Activated CD8-positive, alpha-beta T cell treated with anti-CD3 and anti-CD28 coated beads for 36 hours (primary cell): Measurements from ENCODE around the gene BCL2. TPM values are rescaled to one million over a fixed set of nuclear protein-coding genes. Genes with fewer than 3 reads are reported as not detected.

Source experiments
- ATAC-seq: fragments of 200-7000 bp; cut with Tn5 transposase; one replicate; pipeline ENCODE4 v1.10.0; 2021; ENCODE audit warnings: mild to moderate bottlenecking, moderate library complexity
- CTCF ChIA-PET: fragments of 350-600 bp; sonication (Branson Sonifier 250); formaldehyde crosslinking; loops from one replicate; lab custom pipeline; 2021; ENCODE audit warnings: antibody characterized with exemption; lab: Charles Lee
- POLR2A ChIA-PET: fragments of 350-600 bp; sonication (Branson Sonifier 250); formaldehyde crosslinking; loops from one replicate; lab custom pipeline; 2021; ENCODE audit warnings: antibody characterized with exemption; lab: Charles Lee
- DNase-seq: peaks from one replicate; pipeline ENCODE4 v3.0.0-alpha.2; 2020
- H3K27ac Mint-ChIP-seq: one replicate; pipeline ENCODE4 v1.8.0; 2021; ENCODE audit warnings: mild to moderate bottlenecking, mixed read lengths
- H3K27me3 Mint-ChIP-seq: one replicate; pipeline ENCODE4 v1.8.0; 2021; ENCODE audit warnings: mixed read lengths
- H3K36me3 Mint-ChIP-seq: one replicate; pipeline ENCODE4 v1.8.0; 2021; ENCODE audit warnings: low read depth, mixed read lengths
- H3K4me1 Mint-ChIP-seq: one replicate; pipeline ENCODE4 v1.8.0; 2021; ENCODE audit warnings: low read depth, mixed read lengths
- H3K4me3 Mint-ChIP-seq: one replicate; pipeline ENCODE4 v1.8.0; 2021; ENCODE audit warnings: mild to moderate bottlenecking, moderate library complexity, mixed read lengths
- H3K9me3 Mint-ChIP-seq: one replicate; pipeline ENCODE4 v1.8.0; 2021; ENCODE audit warnings: mixed read lengths
- CTCF ChIP-seq: fragments of 200-600 bp; IDR thresholded peaks from one replicate; pipeline ENCODE4 v1.8.0; 2022; ENCODE audit warnings: antibody characterized with exemption, mild to moderate bottlenecking
- intact Hi-C: fragments of 100-400 bp; cut with micrococcal nuclease; formaldehyde crosslinking; loops from one replicate; pipeline ENCODE4 v1.10.0; 2022
- total RNA-seq, 2 experiments: library from RNA; stranded (reverse); gene quantifications; one replicate each; pipeline ENCODE4 v1.2.3, GENCODE V29; 2021

The BCL2 gene
- total RNA-seq, 2 experiments from 2014 or later, result 104 to 107 TPM

DNA sequence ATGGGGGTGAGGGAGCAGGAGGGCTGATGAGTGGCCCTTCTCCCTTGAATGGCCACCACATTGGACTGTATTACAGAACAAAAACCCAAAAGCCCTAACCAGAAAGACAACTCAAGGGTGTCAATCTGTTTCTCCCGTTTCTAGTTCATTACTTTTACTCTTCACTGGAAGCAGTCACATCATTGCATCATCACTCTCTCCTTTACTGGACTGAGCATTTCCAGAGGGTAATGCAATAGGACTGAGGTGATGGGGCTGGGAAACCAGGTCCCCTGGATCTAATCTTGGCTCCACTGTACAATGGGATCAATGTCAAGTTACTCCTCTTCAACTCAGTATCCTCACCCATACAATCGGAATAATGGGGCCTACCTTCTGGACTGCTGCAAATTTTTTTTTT is 56.1 kb downstream of the BCL2 start:
- DNase-seq (no peak), ATAC-seq (no peak)
- intact Hi-C loops, result no loop called here
- ChIA-PET CTCF (no interaction called here), POLR2A (no interaction called here)
- peaks cover 80% of the 10 kb centered on the region for H3K4me1 Mint-ChIP-seq
- no peak overlapping the region for H3K27ac Mint-ChIP-seq
- peaks cover 76% of the 10 kb centered on the region for H3K36me3 Mint-ChIP-seq
- no peaks in the 10 kb centered on the region for H3K9me3 Mint-ChIP-seq
- no peak overlapping the region for H3K4me3 Mint-ChIP-seq
- H3K27me3 Mint-ChIP-seq, result no peaks in the 10 kb centered on the region
- no peak for TF ChIP-seq CTCF

GRCh38 chr18:63262369-63263335 is 56.9 kb downstream of the BCL2 start:
- intact Hi-C loops, result no loop called here
- no peak overlapping the region for H3K4me3 Mint-ChIP-seq
- TF ChIP-seq CTCF, result no peak
- H3K27ac Mint-ChIP-seq, result no peak overlapping the region
- no peak for DNase-seq
- H3K36me3 Mint-ChIP-seq, result peaks cover 73% of the 10 kb centered on the region
- H3K27me3 Mint-ChIP-seq, result no peaks in the 10 kb centered on the region
- no peaks in the 10 kb centered on the region for H3K9me3 Mint-ChIP-seq
- ChIA-PET CTCF (no interaction called here), POLR2A (no interaction called here)
- H3K4me1 Mint-ChIP-seq, result peaks cover 77% of the 10 kb centered on the region
- ATAC-seq, result no peak

- no peak for TF ChIP-seq CTCF
- Mint-ChIP-seq H3K9me3 (no peaks in the 10 kb centered on the region), H3K27me3 (no peaks in the 10 kb centered on the region), H3K4me3 (no peak overlapping the region), H3K4me1 (peaks cover 76% of the 10 kb centered on the region), H3K27ac (no peak overlapping the region), H3K36me3 (peaks cover 79% of the 10 kb centered on the region)
- ATAC-seq, result no peak
- ChIA-PET CTCF (no interaction called here), POLR2A (interaction anchor here (0.7 kb wide), 1 partner anchor 54 kb away, joined by 3 read pairs; no protein-coding TSS in a partner anchor)
- DNase-seq, result no peak
- intact Hi-C loops, result no loop called here
These were observed 58.5 kb downstream of the BCL2 start for GRCh38 chr18:63261029-63261428.

GRCh38 chr18:63260380-63260754 is 59.2 kb downstream of the BCL2 start:
- ChIA-PET CTCF (no interaction called here), POLR2A (no interaction called here)
- no peak overlapping the region for H3K4me3 Mint-ChIP-seq
- intact Hi-C loops, result no loop called here
- peaks cover 76% of the 10 kb centered on the region for H3K4me1 Mint-ChIP-seq
- DNase-seq, result no peak
- no peaks in the 10 kb centered on the region for H3K9me3 Mint-ChIP-seq
- peak overlapping the region; percentile 32 for H3K27ac Mint-ChIP-seq
- H3K36me3 Mint-ChIP-seq, result peaks cover 78% of the 10 kb centered on the region
- ATAC-seq, result no peak
- no peak for TF ChIP-seq CTCF
- no peaks in the 10 kb centered on the region for H3K27me3 Mint-ChIP-seq
